MM.1S (cell line): Measurements from ENCODE around the gene ARFGEF3.

Source experiments
- DNase-seq: peaks from one replicate; pipeline ENCODE4 v3.0.0-alpha.2; 2015
- H2AFZ ChIP-seq: fragments of 300-600 bp; sonication (generic); 2 replicates; pipeline ENCODE4 v1.6.0; 2016; ENCODE audit warnings: antibody characterized with exemption, low read length
- H3F3A ChIP-seq: fragments of 300-600 bp; sonication (generic); 2 replicates; pipeline ENCODE4 v1.6.1; 2016; ENCODE audit warnings: mild to moderate bottlenecking, antibody characterized with exemption, low read length, moderate library complexity, mixed read lengths; ENCODE audit not compliant: insufficient read depth
- H3K27ac ChIP-seq: fragments of 300-600 bp; sonication (generic); 2 replicates; pipeline ENCODE4 v1.5.1; 2016; ENCODE audit warnings: mild to moderate bottlenecking, low read length
- H3K27me3 ChIP-seq: fragments of 300-600 bp; sonication (generic); replicated peaks from 2 replicates; pipeline ENCODE4 v1.6.0; 2016; ENCODE audit warnings: low read length; ENCODE audit not compliant: insufficient read depth
- H3K36me3 ChIP-seq: fragments of 300-600 bp; sonication (generic); replicated peaks from 2 replicates; pipeline ENCODE4 v1.6.1; 2016; ENCODE audit warnings: mild to moderate bottlenecking, low read length, mixed read lengths; ENCODE audit not compliant: insufficient read depth
- H3K4me1 ChIP-seq: fragments of 300-600 bp; sonication (generic); 2 replicates; pipeline ENCODE4 v1.6.1; 2016; ENCODE audit warnings: low read length, mixed read lengths
- H3K4me2 ChIP-seq: fragments of 300-600 bp; sonication (generic); 2 replicates; pipeline ENCODE4 v1.6.0; 2016; ENCODE audit warnings: low read depth, low read length
- H3K4me3 ChIP-seq: fragments of 300-600 bp; sonication (generic); 2 replicates; pipeline ENCODE4 v1.5.1; 2016; ENCODE audit warnings: low read length, mixed read lengths
- H3K79me2 ChIP-seq: fragments of 300-600 bp; sonication (generic); 2 replicates; pipeline ENCODE4 v1.6.1; 2016; ENCODE audit warnings: mixed run types, low read length, mixed read lengths
- H3K9ac ChIP-seq: fragments of 300-600 bp; sonication (generic); 2 replicates; pipeline ENCODE4 v1.6.1; 2016; ENCODE audit warnings: low read length, mixed read lengths
- H3K9me2 ChIP-seq: fragments of 300-600 bp; sonication (generic); replicated peaks from 2 replicates; pipeline ENCODE4 v1.6.1; 2016; ENCODE audit warnings: mild to moderate bottlenecking, low read length, mixed read lengths; ENCODE audit not compliant: insufficient read depth
- H3K9me3 ChIP-seq: fragments of 300-600 bp; sonication (generic); replicated peaks from 2 replicates; pipeline ENCODE4 v1.6.1; 2016; ENCODE audit warnings: mild to moderate bottlenecking, low read length, mixed read lengths; ENCODE audit not compliant: insufficient read depth
- H4K20me1 ChIP-seq: fragments of 300-600 bp; sonication (generic); 2 replicates; pipeline ENCODE4 v1.6.1; 2016; ENCODE audit warnings: mild to moderate bottlenecking, low read length, moderate library complexity, mixed read lengths; ENCODE audit not compliant: insufficient read depth
- EZH2 ChIP-seq: fragments of 300-600 bp; sonication (generic); optimal IDR thresholded peaks from 2 replicates; pipeline ENCODE3; 2017; ENCODE audit warnings: low read depth, mild to moderate bottlenecking, antibody characterized with exemption, low read length, mixed read lengths
- EZH2phosphoT487 ChIP-seq: fragments of 300-600 bp; sonication (generic); IDR thresholded peaks from 2 replicates; pipeline ENCODE4 v1.6.1; 2018; ENCODE audit warnings: antibody characterized with exemption, low read length
- TF ChIP-seq, protein P1 (sequence below): fragments of 300-600 bp; sonication (generic); IDR thresholded peaks from 2 replicates; pipeline ENCODE4 v1.5.1; 2016; ENCODE audit warnings: antibody characterized with exemption, low read length, mixed read lengths

Gene ARFGEF3

DNA sequence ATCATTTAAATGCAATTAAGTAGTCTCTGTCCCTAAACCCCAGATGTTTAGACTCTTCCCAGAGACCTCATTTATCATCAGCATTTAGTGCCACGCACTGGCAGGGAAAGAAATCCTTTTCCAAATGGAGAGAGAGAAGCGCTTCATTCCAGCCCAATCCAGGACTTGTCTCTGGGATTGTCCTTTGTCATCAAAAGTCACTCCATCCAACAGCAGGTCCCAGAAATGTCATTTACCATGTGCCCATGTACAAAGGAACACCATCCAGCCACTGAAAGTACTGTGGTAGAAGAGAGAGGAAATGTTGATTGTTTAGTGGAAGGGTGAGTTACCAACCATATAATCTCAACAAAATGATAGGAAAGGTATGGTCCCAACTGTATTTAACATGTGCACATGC, 149.1 kb downstream of the ARFGEF3 start:
- Histone ChIP-seq H4K20me1 (no peaks in the 10 kb centered on the region), H3K27me3 (no peaks in the 10 kb centered on the region), H3K79me2 (no peaks in the 10 kb centered on the region), H3K9me3 (no peaks in the 10 kb centered on the region), H3F3A (no peaks in the 10 kb centered on the region), H3K4me3 (no peak overlapping the region), H3K27ac (no peak overlapping the region), H2AFZ (no peak overlapping the region), H3K9ac (no peak overlapping the region), H3K36me3 (0 out of 2 replicates have a peak, but pooled peaks cover 6% of the 10 kb centered on the region), H3K4me1 (no peaks in the 10 kb centered on the region), H3K9me2 (no peaks in the 10 kb centered on the region), H3K4me2 (no peak overlapping the region)
- TF ChIP-seq EZH2 (no peak), EZH2phosphoT487 (no peak)
- TF ChIP-seq, protein P1, sequence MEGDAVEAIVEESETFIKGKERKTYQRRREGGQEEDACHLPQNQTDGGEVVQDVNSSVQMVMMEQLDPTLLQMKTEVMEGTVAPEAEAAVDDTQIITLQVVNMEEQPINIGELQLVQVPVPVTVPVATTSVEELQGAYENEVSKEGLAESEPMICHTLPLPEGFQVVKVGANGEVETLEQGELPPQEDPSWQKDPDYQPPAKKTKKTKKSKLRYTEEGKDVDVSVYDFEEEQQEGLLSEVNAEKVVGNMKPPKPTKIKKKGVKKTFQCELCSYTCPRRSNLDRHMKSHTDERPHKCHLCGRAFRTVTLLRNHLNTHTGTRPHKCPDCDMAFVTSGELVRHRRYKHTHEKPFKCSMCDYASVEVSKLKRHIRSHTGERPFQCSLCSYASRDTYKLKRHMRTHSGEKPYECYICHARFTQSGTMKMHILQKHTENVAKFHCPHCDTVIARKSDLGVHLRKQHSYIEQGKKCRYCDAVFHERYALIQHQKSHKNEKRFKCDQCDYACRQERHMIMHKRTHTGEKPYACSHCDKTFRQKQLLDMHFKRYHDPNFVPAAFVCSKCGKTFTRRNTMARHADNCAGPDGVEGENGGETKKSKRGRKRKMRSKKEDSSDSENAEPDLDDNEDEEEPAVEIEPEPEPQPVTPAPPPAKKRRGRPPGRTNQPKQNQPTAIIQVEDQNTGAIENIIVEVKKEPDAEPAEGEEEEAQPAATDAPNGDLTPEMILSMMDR, result no peak
- DNase-seq, result no peak

DNA sequence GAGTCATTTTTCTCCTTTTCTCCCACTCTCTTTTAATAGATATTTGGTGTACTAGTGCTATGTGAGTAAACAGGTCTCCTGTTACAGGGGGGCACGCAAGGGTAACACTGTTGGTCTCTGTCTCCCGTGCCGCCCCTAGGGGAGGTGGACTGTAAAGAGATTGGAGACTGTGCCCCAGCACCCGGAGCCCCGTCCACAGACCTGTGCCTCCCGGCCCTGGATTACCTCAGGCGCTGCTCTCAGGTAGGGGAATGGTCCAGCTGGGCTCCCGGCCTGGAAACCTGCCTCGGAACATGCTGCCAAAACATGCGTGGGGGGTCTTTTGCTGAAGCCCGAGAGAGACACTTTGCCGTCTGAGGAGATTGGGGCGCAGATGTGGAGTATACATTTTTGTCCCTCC, 149.5 kb downstream of the ARFGEF3 start:
- no peaks in the 10 kb centered on the region for H3K79me2 ChIP-seq
- H2AFZ ChIP-seq, result no peak overlapping the region
- no peak overlapping the region for H3K4me3 ChIP-seq
- no peaks in the 10 kb centered on the region for H3K9me2 ChIP-seq
- no peaks in the 10 kb centered on the region for H3K27me3 ChIP-seq
- 0 out of 2 replicates have a peak, but pooled peaks cover 6% of the 10 kb centered on the region for H3K36me3 ChIP-seq
- no peaks in the 10 kb centered on the region for H4K20me1 ChIP-seq
- H3K9ac ChIP-seq, result no peak overlapping the region
- no peak overlapping the region for H3K27ac ChIP-seq
- TF ChIP-seq, protein P1, result no peak
- TF ChIP-seq EZH2, result no peak
- no peak for TF ChIP-seq EZH2phosphoT487
- no peaks in the 10 kb centered on the region for H3F3A ChIP-seq
- H3K4me2 ChIP-seq, result no peak overlapping the region
- H3K9me3 ChIP-seq, result no peaks in the 10 kb centered on the region
- H3K4me1 ChIP-seq, result no peaks in the 10 kb centered on the region
- no peak for DNase-seq

DNA sequence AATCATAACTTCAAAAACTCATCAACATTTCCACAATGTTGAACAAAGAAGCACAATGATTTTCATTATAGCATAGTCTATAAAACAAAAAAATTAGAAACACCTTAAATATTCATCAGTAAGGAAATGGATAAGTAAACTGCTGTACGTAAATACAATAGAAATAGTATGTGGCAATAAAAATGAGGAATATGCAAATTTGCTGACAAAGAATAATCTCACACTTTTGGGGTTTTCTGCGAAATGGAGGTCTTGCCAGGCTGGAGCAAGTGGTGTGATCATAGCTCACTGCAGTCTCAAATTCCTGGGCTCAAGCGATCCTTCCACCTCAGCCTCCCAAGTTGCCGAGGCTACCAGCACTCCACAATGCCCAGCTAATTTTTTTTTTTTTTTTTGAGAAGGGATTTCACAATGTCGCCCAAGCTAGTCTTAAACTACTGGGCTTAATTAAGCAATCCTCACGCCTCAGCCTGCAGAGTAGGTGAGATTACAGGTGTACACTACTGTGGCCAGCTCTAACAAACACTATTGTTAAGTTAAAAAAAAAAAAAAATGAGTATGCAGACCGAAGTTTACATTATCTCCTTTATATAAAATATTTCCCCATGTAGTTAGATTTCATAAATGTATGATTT, 157.1 kb downstream of the ARFGEF3 start:
- Histone ChIP-seq H3K4me1 (no peaks in the 10 kb centered on the region), H3K27me3 (no peaks in the 10 kb centered on the region), H3K9me3 (no peaks in the 10 kb centered on the region), H3K4me3 (no peak overlapping the region), H3K27ac (no peak overlapping the region), H3K9ac (no peak overlapping the region), H2AFZ (no peak overlapping the region), H3K36me3 (0 out of 2 replicates have a peak, but pooled peaks cover 3% of the 10 kb centered on the region), H3K4me2 (no peak overlapping the region), H4K20me1 (peaks cover 3% of the 10 kb centered on the region; the same call in 1 of the 2 replicates), H3K9me2 (no peaks in the 10 kb centered on the region), H3F3A (no peaks in the 10 kb centered on the region), H3K79me2 (no peaks in the 10 kb centered on the region)
- TF ChIP-seq, protein P1, result no peak
- no peak for TF ChIP-seq EZH2
- TF ChIP-seq EZH2phosphoT487, result no peak
- no peak for DNase-seq
